Thyroid gland (tissue), 4 donors: ENCODE results near the gene ENGASE.
A peak's percentile ranks its signal among the peaks of the same experiment; 100 is the strongest.

Experiments used
- POLR2A ChIP-seq, 2 donors: fragments of 450-650 bp; IDR thresholded peaks; one replicate each; pipeline ENCODE4 v1.6.1; 2017; ENCODE audit warnings: antibody characterized with exemption in 2 of 2, mild to moderate bottlenecking in 2 of 2, moderate library complexity in 1 of 2
- TF ChIP-seq, protein P1 (sequence below), 6 experiments: fragments of 200-600 bp in 3 of 6; fragments of 450-650 bp in 3 of 6; sonication (generic) in 3 of 6; IDR thresholded peaks; one replicate each; pipeline ENCODE4 v1.5.1; 2016 to 2019; ENCODE audit warnings: antibody characterized with exemption in 6 of 6, mild to moderate bottlenecking in 2 of 6, inconsistent platforms in 1 of 6, moderate library complexity in 1 of 6

DNA sequence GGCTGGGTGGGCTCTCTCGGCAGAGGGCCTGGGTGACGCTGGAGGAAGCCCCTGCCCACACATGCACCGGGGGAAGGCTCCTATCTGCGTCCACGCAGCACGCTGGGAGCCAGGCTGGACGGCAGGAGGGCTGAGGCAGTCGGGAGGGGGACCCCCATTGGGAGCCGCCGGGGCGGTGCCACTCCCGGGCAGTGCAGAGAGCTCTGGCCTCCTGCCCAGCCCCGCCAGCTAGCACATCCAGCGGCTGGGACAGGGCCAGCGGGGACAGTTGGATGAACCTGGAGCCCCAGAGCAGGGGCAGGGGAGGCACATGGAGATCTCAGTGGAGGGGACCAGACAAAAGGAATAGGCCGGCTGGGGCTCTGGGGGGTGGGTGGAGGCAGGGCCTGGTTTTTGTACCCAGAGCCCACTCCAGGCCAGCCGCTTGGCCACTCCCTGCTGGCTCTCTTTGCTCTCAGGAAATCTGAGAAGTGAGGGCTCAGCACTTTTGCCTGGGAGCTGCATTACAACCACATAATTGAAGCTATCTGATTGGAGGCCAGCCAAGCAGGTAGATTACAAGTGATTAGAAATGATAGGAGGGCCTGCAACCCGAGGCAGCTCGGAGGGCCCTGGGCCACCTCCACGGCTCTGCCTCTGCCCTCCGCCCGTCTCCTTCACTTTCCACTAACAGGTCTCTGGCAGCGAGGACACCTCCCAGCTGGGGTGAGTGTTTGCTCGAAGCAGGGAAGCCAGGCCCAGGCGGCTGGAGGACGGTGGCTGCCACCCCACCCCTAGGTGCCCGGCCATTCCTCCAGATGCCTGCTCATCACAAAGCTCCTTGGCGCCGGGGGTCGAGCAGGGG, 40.1 kb downstream of the ENGASE start:
- TF ChIP-seq, protein P1, sequence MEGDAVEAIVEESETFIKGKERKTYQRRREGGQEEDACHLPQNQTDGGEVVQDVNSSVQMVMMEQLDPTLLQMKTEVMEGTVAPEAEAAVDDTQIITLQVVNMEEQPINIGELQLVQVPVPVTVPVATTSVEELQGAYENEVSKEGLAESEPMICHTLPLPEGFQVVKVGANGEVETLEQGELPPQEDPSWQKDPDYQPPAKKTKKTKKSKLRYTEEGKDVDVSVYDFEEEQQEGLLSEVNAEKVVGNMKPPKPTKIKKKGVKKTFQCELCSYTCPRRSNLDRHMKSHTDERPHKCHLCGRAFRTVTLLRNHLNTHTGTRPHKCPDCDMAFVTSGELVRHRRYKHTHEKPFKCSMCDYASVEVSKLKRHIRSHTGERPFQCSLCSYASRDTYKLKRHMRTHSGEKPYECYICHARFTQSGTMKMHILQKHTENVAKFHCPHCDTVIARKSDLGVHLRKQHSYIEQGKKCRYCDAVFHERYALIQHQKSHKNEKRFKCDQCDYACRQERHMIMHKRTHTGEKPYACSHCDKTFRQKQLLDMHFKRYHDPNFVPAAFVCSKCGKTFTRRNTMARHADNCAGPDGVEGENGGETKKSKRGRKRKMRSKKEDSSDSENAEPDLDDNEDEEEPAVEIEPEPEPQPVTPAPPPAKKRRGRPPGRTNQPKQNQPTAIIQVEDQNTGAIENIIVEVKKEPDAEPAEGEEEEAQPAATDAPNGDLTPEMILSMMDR (IDR thresholded peaks at IDR 0.05) = no peak
- TF ChIP-seq POLR2A (IDR thresholded peaks at IDR 0.05) = peak in 1 of 2 donors; percentile 26
